ENCODE results near the gene APBB2.

GRCh38 chr4:41257906-41258305 is 43.6 kb upstream of the APBB2 start:
- TF ChIP-seq CTCF (conservative IDR thresholded peaks at IDR 0.05) (no peak), EZH2 (IDR thresholded peaks at IDR 0.05; ENCODE audit: low read depth) (no peak)
